ENCODE results near the gene XKRX. TPM values are rescaled to one million over a fixed set of nuclear protein-coding genes. Genes with fewer than 3 reads are reported as not detected.

XKRX gene
- total RNA-seq, 1 donor from 2014 or later: not detected

- Mint-ChIP-seq H3K4me1 (ENCODE audit: unreplicated experiment) (peaks cover 5% of the 10 kb centered on the region), H3K27me3 (ENCODE audit: unreplicated experiment) (peaks cover 4% of the 10 kb centered on the region), H3K4me3 (ENCODE audit: unreplicated experiment) (no peak overlapping the region), H3K27ac (ENCODE audit: unreplicated experiment) (no peak overlapping the region), H3K36me3 (ENCODE audit: unreplicated experiment) (no peaks in the 10 kb centered on the region), H3K9me3 (ENCODE audit: unreplicated experiment) (peaks cover 4% of the 10 kb centered on the region)
- no peak for DNase-seq (ENCODE audit: extremely low spot score, unreplicated experiment)
- no peak for TF ChIP-seq CTCF (IDR thresholded peaks at IDR 0.05)
Measured at GRCh38 chrX:100926453-100926852, 2.3 kb downstream of the XKRX start.

GRCh38 chrX:100924375-100924774 is 4.3 kb downstream of the XKRX start:
- Mint-ChIP-seq H3K27ac (ENCODE audit: unreplicated experiment) (no peak overlapping the region), H3K9me3 (ENCODE audit: unreplicated experiment) (no peaks in the 10 kb centered on the region), H3K4me3 (ENCODE audit: unreplicated experiment) (no peak overlapping the region), H3K27me3 (ENCODE audit: unreplicated experiment) (peaks cover 7% of the 10 kb centered on the region), H3K4me1 (ENCODE audit: unreplicated experiment) (peaks cover 5% of the 10 kb centered on the region), H3K36me3 (ENCODE audit: unreplicated experiment) (no peaks in the 10 kb centered on the region)
- no peak for DNase-seq (ENCODE audit: extremely low spot score, unreplicated experiment)
- no peak for TF ChIP-seq CTCF (IDR thresholded peaks at IDR 0.05)

- no peak for DNase-seq (ENCODE audit: extremely low spot score, unreplicated experiment)
- no peaks in the 10 kb centered on the region for H3K4me1 Mint-ChIP-seq (ENCODE audit: unreplicated experiment)
- TF ChIP-seq CTCF (IDR thresholded peaks at IDR 0.05): no peak
- no peak overlapping the region for H3K4me3 Mint-ChIP-seq (ENCODE audit: unreplicated experiment)
- no peaks in the 10 kb centered on the region for H3K36me3 Mint-ChIP-seq (ENCODE audit: unreplicated experiment)
- H3K27me3 Mint-ChIP-seq (ENCODE audit: unreplicated experiment): peaks cover 3% of the 10 kb centered on the region
- H3K9me3 Mint-ChIP-seq (ENCODE audit: unreplicated experiment): no peaks in the 10 kb centered on the region
- H3K27ac Mint-ChIP-seq (ENCODE audit: unreplicated experiment): no peak overlapping the region
Measured at GRCh38 chrX:100915562-100915961, 13.2 kb downstream of the XKRX start.

- DNase-seq (ENCODE audit: extremely low spot score, unreplicated experiment): no peak
- Mint-ChIP-seq H3K27ac (ENCODE audit: unreplicated experiment) (no peak overlapping the region), H3K4me1 (ENCODE audit: unreplicated experiment) (no peaks in the 10 kb centered on the region), H3K4me3 (ENCODE audit: unreplicated experiment) (no peak overlapping the region), H3K36me3 (ENCODE audit: unreplicated experiment) (no peaks in the 10 kb centered on the region), H3K9me3 (ENCODE audit: unreplicated experiment) (no peaks in the 10 kb centered on the region), H3K27me3 (ENCODE audit: unreplicated experiment) (no peaks in the 10 kb centered on the region)
- TF ChIP-seq CTCF (IDR thresholded peaks at IDR 0.05): no peak
Measured at GRCh38 chrX:100913111-100913510, 15.6 kb downstream of the XKRX start.

- Mint-ChIP-seq H3K27ac (ENCODE audit: unreplicated experiment) (no peak overlapping the region), H3K27me3 (ENCODE audit: unreplicated experiment) (no peaks in the 10 kb centered on the region), H3K9me3 (ENCODE audit: unreplicated experiment) (peaks cover 4% of the 10 kb centered on the region), H3K4me1 (ENCODE audit: unreplicated experiment) (no peaks in the 10 kb centered on the region), H3K36me3 (ENCODE audit: unreplicated experiment) (no peaks in the 10 kb centered on the region), H3K4me3 (ENCODE audit: unreplicated experiment) (no peak overlapping the region)
- DNase-seq (ENCODE audit: extremely low spot score, unreplicated experiment): no peak
- TF ChIP-seq CTCF (IDR thresholded peaks at IDR 0.05): no peak
Measured at GRCh38 chrX:100911731-100912130, 17.0 kb downstream of the XKRX start.
